HG03439 (cell line): ENCODE results near the gene FBXO21.

Source experiments
- ATAC-seq: cut with Tn5 transposase; IDR thresholded peaks from one replicate; pipeline ENCODE4 v1.9.1; 2021; ENCODE audit warnings: mild to moderate bottlenecking, moderate library complexity; ENCODE audit not compliant: unreplicated experiment

Gene FBXO21

GRCh38 chr12:117141097-117141898, 49.0 kb downstream of the FBXO21 start:
- ATAC-seq, result no peak

GRCh38 chr12:117140397-117141096, 49.7 kb downstream of the FBXO21 start:
- ATAC-seq, result no peak

DNA sequence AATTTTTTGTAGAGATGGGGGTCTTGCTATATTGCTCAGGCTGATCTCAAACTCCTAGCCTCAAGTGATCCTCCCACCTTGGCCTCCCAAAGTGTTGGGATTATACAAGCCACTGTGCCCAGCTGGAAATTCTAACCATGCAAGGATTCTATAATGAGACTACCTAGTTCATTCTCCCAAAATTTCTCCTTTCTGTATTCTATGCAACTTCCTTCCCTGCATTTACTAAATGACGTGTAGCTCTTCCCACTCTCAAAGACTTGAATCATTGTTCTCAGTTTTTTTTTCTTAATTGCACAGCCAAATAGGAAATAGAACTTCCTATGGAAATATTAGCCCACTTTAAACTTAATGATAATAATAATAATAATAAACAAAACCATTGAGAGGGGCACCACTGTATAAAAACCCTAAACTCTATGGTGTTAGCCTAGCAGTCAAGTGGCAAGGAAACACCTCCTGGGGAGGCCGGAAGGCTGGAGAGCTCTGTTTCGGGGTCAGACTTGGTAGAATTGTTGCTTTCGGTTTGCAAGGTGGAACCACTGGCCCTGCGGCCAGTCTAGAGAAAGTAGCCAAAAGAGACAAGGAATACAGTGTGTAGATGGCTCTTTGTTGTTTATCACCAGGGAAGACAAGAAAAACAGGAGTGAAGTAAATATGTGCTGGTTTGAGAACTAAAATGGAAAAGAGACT, 51.1 kb downstream of the FBXO21 start:
- ATAC-seq, result no peak

DNA sequence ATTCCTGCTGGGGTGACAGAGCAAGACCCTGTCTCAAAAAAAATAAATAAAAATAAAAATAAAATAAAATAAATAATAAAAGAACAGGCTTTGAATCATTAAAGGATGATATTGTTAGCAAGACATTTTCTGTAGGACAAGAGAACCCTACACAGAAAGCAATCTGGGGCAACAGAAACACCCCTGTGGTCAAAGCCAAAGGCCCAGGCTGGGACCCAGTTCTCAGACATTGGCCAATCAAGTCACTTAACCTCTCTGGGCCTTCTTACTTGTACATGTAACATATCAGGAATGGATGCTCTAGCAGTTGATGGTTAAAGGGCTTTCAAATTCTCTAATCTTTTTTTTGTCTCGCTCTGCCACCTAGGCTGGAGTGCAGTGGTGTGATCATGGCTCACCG, 55.5 kb downstream of the FBXO21 start:
- ATAC-seq, result no peak

- ATAC-seq, result no peak
These were observed 56.2 kb downstream of the FBXO21 start for GRCh38 chr12:117134059-117134458.

GRCh38 chr12:117130801-117131200, 59.5 kb downstream of the FBXO21 start:
- ATAC-seq, result no peak

- ATAC-seq, result no peak
These were observed 60.9 kb downstream of the FBXO21 start for GRCh38 chr12:117129391-117129790.

GRCh38 chr12:117127933-117128823, 62.1 kb downstream of the FBXO21 start:
- ATAC-seq, result no peak

GRCh38 chr12:117126335-117126734, 63.9 kb downstream of the FBXO21 start:
- no peak for ATAC-seq

GRCh38 chr12:117125767-117126166, 64.5 kb downstream of the FBXO21 start:
- no peak for ATAC-seq

DNA sequence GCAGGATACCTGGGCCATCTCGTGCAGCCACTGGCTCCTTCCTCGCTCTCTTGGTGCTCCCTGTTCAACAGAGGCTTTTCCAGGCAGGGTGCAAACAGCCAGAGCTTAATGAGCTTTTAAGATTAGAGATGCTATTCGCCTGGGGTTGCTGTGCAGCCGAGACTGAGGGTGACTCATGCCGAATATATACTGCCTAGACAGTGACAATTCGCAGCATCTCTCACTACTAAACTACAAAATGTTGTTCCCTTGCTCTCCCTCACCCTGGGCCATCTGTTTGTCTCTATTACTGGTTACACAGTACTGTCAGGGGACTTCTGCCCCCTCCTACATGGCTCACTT, 65.0 kb downstream of the FBXO21 start:
- ATAC-seq, result no peak

DNA sequence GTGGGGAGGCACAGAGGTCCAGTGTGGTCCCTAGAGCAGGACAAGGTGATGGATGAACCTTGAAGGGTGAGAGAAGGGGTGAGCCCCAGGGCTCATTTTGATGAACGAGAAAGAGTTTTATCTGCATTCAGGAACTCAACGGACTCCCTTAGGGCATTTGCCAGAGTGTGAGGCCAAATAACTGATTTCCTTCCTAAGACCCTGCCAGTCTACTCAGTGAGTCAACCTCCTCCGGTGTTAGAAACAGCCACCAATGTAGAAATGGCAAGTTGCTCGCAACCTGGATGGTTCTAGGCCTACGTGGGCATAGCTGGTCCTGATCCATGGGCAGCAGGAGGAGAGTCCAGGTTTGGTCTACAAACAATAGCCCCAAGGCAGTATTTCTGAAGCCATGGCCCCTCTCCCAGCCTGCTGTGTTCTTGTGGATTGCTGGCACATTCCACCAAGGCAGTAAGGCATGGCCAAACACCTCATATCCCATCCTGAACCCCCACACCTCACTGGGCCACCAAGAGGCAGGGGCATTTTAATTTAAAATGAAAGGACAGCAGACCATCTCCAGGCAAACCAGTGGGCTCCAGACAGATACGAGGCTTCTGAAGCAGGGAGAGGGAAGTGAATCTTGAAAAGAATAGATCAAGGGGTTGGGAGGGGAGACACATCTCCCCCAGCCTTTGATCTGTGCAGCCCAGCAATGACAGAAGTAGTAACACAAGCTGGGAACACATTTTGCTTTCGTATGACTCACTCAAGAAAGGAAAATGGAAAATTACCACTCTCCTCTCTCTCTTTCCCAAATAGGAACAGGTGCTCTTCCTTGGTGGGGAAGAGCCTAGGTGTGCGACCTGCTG, 65.6 kb downstream of the FBXO21 start:
- no peak for ATAC-seq

GRCh38 chr12:117121441-117121840, 68.8 kb downstream of the FBXO21 start:
- ATAC-seq, result no peak

- no peak for ATAC-seq
These were observed 69.5 kb downstream of the FBXO21 start for GRCh38 chr12:117120787-117121186.

GRCh38 chr12:117119592-117120198, 70.6 kb downstream of the FBXO21 start:
- ATAC-seq, result no peak

DNA sequence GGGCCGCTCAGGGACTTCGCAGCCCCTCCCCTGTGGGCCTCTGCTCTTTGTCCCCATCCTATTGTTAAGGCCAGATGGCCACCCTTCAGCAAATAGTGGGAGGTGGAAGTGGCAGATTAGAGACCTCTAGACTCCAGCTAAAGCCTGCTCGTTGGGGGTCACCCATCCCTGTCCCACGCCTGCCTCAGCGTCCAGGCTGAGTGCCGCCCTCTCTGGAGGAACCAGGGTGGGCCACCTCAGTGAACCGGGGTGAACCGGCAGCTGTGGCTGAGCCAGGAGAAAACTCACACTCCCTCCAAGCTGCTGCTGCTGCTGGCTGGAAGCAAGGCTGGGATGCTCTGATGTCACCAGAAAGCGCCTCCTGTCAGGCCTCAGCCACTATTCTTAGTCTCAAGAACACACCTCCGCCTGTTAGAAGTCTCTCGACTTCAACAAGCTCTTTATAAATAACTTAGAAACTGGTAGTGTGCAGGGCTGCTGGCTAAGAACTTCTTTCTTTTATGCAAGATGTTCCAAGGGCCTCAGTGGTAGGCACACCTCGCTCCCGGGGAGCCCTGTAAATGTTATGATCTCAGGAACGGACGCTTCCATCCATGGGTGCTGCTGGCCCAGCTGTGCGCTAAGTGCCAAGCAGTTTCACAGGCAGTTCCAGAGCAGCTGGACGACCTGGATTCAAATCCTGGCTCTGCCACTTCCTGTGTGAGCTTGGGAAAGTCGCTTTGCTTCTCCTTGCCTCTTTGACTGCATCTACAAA, 71.3 kb downstream of the FBXO21 start:
- ATAC-seq, result no peak

DNA sequence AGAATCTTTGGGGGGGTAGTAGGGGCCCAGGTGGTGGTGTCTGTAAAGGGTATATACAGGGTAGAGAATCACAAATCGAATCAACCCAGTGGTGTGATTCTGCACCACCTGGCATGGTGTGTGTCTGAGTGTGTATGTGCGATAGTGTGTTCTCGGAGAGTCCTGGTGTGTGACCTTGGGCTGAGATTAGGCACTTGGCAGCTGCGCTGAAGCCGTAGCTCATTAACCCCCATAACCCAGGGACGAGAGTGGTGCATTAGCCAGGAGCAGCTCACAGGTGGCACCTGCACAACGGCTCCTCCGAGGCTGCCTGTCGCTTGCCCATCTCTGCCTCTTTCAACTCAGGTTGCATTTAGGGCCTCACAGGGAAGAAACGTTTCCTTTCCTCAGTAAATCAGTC, 75.5 kb downstream of the FBXO21 start:
- ATAC-seq, result no peak

- ATAC-seq, result no peak
These were observed 77.0 kb downstream of the FBXO21 start for GRCh38 chr12:117113231-117113630.
